HepG2 (cell line): ENCODE data around the gene GADD45G. TPM values are rescaled to one million over a fixed set of nuclear protein-coding genes. Genes with fewer than 3 reads are reported as not detected.

ENCODE experiments used
- ELF3 ChIP-seq: IDR thresholded peaks from 2 replicates; pipeline ENCODE4 v1.6.1; 2016; ENCODE audit warnings: missing genetic modification reagents, missing compliant biosample characterization
- ETV5 ChIP-seq: IDR thresholded peaks from 2 replicates; pipeline ENCODE4 v1.6.1; 2018; ENCODE audit warnings: missing biosample characterization, missing genetic modification reagents, inconsistent platforms, borderline replicate concordance
- HHEX ChIP-seq: IDR thresholded peaks from 2 replicates; pipeline ENCODE4 v1.6.1; 2016; ENCODE audit warnings: control low read depth
- HNRNPLL ChIP-seq: fragments of 200-400 bp; formaldehyde crosslinking; IDR thresholded peaks from 2 replicates; pipeline ENCODE4 v1.6.1; 2017; ENCODE audit warnings: mild to moderate bottlenecking, low read depth, low read length; ENCODE audit not compliant: poor library complexity, severe bottlenecking
- HOXA3 ChIP-seq: sonication (generic); formaldehyde crosslinking; IDR thresholded peaks from 2 replicates; pipeline ENCODE4 v1.5.0; 2020; ENCODE audit warnings: missing genetic modification reagents
- KDM2A ChIP-seq: sonication (generic); formaldehyde crosslinking; IDR thresholded peaks from 2 replicates; pipeline ENCODE4 v1.4.0; 2020; ENCODE audit warnings: low read depth, missing genetic modification reagents, borderline replicate concordance
- SAP130 ChIP-seq: IDR thresholded peaks from 2 replicates; pipeline ENCODE4 v1.6.1; 2016; ENCODE audit warnings: low read depth
- SPEN ChIP-seq: sonication (generic); formaldehyde crosslinking; IDR thresholded peaks from 2 replicates; pipeline ENCODE4 v1.5.1; 2020; ENCODE audit warnings: low read depth, mild to moderate bottlenecking, missing genetic modification reagents
- THYN1 ChIP-seq: sonication (generic); formaldehyde crosslinking; IDR thresholded peaks from 2 replicates; pipeline ENCODE4 v1.8.1; 2023; ENCODE audit warnings: low read depth, mild to moderate bottlenecking, moderate library complexity, missing genetic modification reagents, borderline replicate concordance
- ZFX ChIP-seq: sonication (generic); formaldehyde crosslinking; IDR thresholded peaks from 2 replicates; pipeline ENCODE4 v1.4.0; 2020; ENCODE audit warnings: mild to moderate bottlenecking, low read depth, missing genetic modification reagents, moderate library complexity
- ZNF274 ChIP-seq: sonication (generic); formaldehyde crosslinking; IDR thresholded peaks from 2 replicates; pipeline ENCODE4 v1.5.1; 2020; ENCODE audit warnings: mild to moderate bottlenecking, missing genetic modification reagents
- ZNF484 ChIP-seq: sonication (generic); formaldehyde crosslinking; IDR thresholded peaks from 2 replicates; pipeline ENCODE4 v1.5.1; 2020; ENCODE audit warnings: mild to moderate bottlenecking, low read depth, missing genetic modification reagents, borderline replicate concordance
- ZNF788 ChIP-seq: sonication (generic); formaldehyde crosslinking; IDR thresholded peaks from 2 replicates; pipeline ENCODE4 v1.5.0; 2020; ENCODE audit warnings: mild to moderate bottlenecking, missing genetic modification reagents, borderline replicate concordance
- ZNF879 ChIP-seq: sonication (generic); formaldehyde crosslinking; IDR thresholded peaks from 2 replicates; pipeline ENCODE4 v1.8.1; 2023; ENCODE audit warnings: missing genetic modification reagents
- polyA plus RNA-seq, 8 experiments: library from polyadenylated mRNA; depleted of rRNA in 3 of 8; stranded (reverse) in 7 of 8; unstranded in 1 of 8; fragments of >200 nt; fragmentation: Illumina TruSeq in 4 of 8; extraction: Trizol in 4 of 8; gene quantifications; 2 replicates each; pipeline versions ENCODE4 v1.2.1 to v1.2.3, GENCODE V29; 2011 to 2016; ENCODE audit warnings: low read depth in 4 of 8, missing spikeins in 1 of 8, mixed read lengths in 1 of 8; ENCODE audit not compliant: insufficient read depth in 1 of 8
- total RNA-seq, 5 experiments: library from RNA; depleted of rRNA; stranded (reverse); fragments of >200 nt; fragmentation: Illumina TruSeq; extraction: Trizol; gene quantifications; 2 replicates each; pipeline ENCODE4 v1.2.3, GENCODE V29; 2016; ENCODE audit warnings: low read depth in 1 of 5
- TF ChIP-seq, protein P1 (sequence below): sonication (generic); formaldehyde crosslinking; IDR thresholded peaks from 2 replicates; pipeline ENCODE4 v1.4.0; 2020; ENCODE audit warnings: missing genetic modification reagents
- TF ChIP-seq, protein P2 (sequence below): sonication (generic); formaldehyde crosslinking; IDR thresholded peaks from 2 replicates; pipeline ENCODE4 v1.4.0; 2020; ENCODE audit warnings: missing genetic modification reagents
- TF ChIP-seq, protein P3 (sequence below): IDR thresholded peaks from 2 replicates; pipeline ENCODE4 v1.6.1; 2012; ENCODE audit warnings: inconsistent platforms
- TF ChIP-seq, protein P4 (sequence below): IDR thresholded peaks from 2 replicates; pipeline ENCODE4 v1.6.1; 2016; ENCODE audit warnings: missing compliant biosample characterization, missing genetic modification reagents, borderline replicate concordance
- TF ChIP-seq, protein P5 (sequence below): IDR thresholded peaks from 2 replicates; pipeline ENCODE4 v1.6.1; 2016; ENCODE audit warnings: low read depth, missing genetic modification reagents, missing compliant biosample characterization

The GADD45G gene
- total and polyA plus RNA-seq, 2 of the 13 experiments (the other 11 are each of a cell fraction or from before 2014, with no cell fraction given), result not detected

- TF ChIP-seq, protein P1, sequence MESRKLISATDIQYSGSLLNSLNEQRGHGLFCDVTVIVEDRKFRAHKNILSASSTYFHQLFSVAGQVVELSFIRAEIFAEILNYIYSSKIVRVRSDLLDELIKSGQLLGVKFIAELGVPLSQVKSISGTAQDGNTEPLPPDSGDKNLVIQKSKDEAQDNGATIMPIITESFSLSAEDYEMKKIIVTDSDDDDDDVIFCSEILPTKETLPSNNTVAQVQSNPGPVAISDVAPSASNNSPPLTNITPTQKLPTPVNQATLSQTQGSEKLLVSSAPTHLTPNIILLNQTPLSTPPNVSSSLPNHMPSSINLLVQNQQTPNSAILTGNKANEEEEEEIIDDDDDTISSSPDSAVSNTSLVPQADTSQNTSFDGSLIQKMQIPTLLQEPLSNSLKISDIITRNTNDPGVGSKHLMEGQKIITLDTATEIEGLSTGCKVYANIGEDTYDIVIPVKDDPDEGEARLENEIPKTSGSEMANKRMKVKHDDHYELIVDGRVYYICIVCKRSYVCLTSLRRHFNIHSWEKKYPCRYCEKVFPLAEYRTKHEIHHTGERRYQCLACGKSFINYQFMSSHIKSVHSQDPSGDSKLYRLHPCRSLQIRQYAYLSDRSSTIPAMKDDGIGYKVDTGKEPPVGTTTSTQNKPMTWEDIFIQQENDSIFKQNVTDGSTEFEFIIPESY (CRISPR knock-in tag), result peak; percentile 32; the same call in 1 of the 2 replicates
- TF ChIP-seq HHEX (CRISPR knock-in tag), result no peak
- 0 out of 2 replicates have a peak, but pooled peaks have one; percentile 21 for TF ChIP-seq ELF3
- TF ChIP-seq ZNF788 (CRISPR knock-in tag), result peak; percentile 24; the same call in 1 of the 2 replicates
- TF ChIP-seq, protein P2, sequence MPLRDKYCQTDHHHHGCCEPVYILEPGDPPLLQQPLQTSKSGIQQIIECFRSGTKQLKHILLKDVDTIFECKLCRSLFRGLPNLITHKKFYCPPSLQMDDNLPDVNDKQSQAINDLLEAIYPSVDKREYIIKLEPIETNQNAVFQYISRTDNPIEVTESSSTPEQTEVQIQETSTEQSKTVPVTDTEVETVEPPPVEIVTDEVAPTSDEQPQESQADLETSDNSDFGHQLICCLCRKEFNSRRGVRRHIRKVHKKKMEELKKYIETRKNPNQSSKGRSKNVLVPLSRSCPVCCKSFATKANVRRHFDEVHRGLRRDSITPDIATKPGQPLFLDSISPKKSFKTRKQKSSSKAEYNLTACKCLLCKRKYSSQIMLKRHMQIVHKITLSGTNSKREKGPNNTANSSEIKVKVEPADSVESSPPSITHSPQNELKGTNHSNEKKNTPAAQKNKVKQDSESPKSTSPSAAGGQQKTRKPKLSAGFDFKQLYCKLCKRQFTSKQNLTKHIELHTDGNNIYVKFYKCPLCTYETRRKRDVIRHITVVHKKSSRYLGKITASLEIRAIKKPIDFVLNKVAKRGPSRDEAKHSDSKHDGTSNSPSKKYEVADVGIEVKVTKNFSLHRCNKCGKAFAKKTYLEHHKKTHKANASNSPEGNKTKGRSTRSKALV (CRISPR knock-in tag), result peak; percentile 96
- TF ChIP-seq, protein P3, sequence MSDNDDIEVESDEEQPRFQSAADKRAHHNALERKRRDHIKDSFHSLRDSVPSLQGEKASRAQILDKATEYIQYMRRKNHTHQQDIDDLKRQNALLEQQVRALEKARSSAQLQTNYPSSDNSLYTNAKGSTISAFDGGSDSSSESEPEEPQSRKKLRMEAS, result 0 out of 2 replicates have a peak, but pooled peaks have one; percentile 25
- 0 out of 2 replicates have a peak, but pooled peaks have one; percentile 36 for TF ChIP-seq SPEN (CRISPR knock-in tag)
- TF ChIP-seq HNRNPLL, result peak; percentile 43
- peak; percentile 45; the same call in 1 of the 2 replicates for TF ChIP-seq KDM2A (CRISPR knock-in tag)
- TF ChIP-seq ZFX (CRISPR knock-in tag), result peak; percentile 68
- TF ChIP-seq ZNF274, result 0 out of 2 replicates have a peak, but pooled peaks have one; percentile 45
- TF ChIP-seq ETV5 (CRISPR knock-in tag), result peak; percentile 38; the same call in 1 of the 2 replicates
- no peak for TF ChIP-seq HOXA3
- TF ChIP-seq SAP130 (CRISPR knock-in tag), result peak; percentile 48
- TF ChIP-seq ZNF879, result no peak
- TF ChIP-seq, protein P4, sequence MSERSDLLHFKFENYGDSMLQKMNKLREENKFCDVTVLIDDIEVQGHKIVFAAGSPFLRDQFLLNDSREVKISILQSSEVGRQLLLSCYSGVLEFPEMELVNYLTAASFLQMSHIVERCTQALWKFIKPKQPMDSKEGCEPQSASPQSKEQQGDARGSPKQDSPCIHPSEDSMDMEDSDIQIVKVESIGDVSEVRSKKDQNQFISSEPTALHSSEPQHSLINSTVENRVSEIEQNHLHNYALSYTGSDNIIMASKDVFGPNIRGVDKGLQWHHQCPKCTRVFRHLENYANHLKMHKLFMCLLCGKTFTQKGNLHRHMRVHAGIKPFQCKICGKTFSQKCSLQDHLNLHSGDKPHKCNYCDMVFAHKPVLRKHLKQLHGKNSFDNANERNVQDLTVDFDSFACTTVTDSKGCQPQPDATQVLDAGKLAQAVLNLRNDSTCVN (CRISPR knock-in tag), result 0 out of 2 replicates have a peak, but pooled peaks have one; percentile 40
- TF ChIP-seq, protein P5, sequence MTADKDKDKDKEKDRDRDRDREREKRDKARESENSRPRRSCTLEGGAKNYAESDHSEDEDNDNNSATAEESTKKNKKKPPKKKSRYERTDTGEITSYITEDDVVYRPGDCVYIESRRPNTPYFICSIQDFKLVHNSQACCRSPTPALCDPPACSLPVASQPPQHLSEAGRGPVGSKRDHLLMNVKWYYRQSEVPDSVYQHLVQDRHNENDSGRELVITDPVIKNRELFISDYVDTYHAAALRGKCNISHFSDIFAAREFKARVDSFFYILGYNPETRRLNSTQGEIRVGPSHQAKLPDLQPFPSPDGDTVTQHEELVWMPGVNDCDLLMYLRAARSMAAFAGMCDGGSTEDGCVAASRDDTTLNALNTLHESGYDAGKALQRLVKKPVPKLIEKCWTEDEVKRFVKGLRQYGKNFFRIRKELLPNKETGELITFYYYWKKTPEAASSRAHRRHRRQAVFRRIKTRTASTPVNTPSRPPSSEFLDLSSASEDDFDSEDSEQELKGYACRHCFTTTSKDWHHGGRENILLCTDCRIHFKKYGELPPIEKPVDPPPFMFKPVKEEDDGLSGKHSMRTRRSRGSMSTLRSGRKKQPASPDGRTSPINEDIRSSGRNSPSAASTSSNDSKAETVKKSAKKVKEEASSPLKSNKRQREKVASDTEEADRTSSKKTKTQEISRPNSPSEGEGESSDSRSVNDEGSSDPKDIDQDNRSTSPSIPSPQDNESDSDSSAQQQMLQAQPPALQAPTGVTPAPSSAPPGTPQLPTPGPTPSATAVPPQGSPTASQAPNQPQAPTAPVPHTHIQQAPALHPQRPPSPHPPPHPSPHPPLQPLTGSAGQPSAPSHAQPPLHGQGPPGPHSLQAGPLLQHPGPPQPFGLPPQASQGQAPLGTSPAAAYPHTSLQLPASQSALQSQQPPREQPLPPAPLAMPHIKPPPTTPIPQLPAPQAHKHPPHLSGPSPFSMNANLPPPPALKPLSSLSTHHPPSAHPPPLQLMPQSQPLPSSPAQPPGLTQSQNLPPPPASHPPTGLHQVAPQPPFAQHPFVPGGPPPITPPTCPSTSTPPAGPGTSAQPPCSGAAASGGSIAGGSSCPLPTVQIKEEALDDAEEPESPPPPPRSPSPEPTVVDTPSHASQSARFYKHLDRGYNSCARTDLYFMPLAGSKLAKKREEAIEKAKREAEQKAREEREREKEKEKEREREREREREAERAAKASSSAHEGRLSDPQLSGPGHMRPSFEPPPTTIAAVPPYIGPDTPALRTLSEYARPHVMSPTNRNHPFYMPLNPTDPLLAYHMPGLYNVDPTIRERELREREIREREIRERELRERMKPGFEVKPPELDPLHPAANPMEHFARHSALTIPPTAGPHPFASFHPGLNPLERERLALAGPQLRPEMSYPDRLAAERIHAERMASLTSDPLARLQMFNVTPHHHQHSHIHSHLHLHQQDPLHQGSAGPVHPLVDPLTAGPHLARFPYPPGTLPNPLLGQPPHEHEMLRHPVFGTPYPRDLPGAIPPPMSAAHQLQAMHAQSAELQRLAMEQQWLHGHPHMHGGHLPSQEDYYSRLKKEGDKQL (CRISPR knock-in tag), result no peak
- no peak for TF ChIP-seq ZNF484 (CRISPR knock-in tag)
- TF ChIP-seq THYN1, result no peak
Measured at GRCh38 chr9:89606049-89606623, 1.3 kb downstream of the GADD45G start (continued).
